ENCODE results near the gene ITGB5. TPM values are rescaled to one million over a fixed set of nuclear protein-coding genes. Genes with fewer than 3 reads are reported as not detected.
A peak's percentile ranks its signal among the peaks of the same experiment; 100 is the strongest.

Gene ITGB5
- total RNA-seq, 1 donor = 229 TPM

GRCh38 chr3:124731760-124732159, 155.4 kb downstream of the ITGB5 start:
- DNase-seq (ENCODE audit: low read depth) = no peak
- no peak overlapping the region for H3K4me3 ChIP-seq (ENCODE audit: low read depth, low read length)
- no peak for TF ChIP-seq CTCF (IDR thresholded peaks at IDR 0.05; ENCODE audit: insufficient read depth, low read depth, low read length)

GRCh38 chr3:124730941-124731297, 156.2 kb downstream of the ITGB5 start:
- TF ChIP-seq CTCF (IDR thresholded peaks at IDR 0.05; ENCODE audit: insufficient read depth, low read depth, low read length) = no peak
- H3K4me3 ChIP-seq (ENCODE audit: low read depth, low read length) = peak overlapping the region; percentile 100
- no peak for DNase-seq (ENCODE audit: low read depth)

- TF ChIP-seq CTCF (IDR thresholded peaks at IDR 0.05; ENCODE audit: insufficient read depth, low read depth, low read length) = no peak
- DNase-seq (ENCODE audit: low read depth) = peak; percentile 80
- peak within 1 kb of the TSS; percentile 100 for H3K4me3 ChIP-seq (ENCODE audit: low read depth, low read length)
Observed at GRCh38 chr3:124730129-124730940, 156.8 kb downstream of the ITGB5 start, which contains the start of gene UMPS. Gene UMPS, plus strand, starts transcription at chr3:124730452. Its CDS starts 20 bp downstream, at chr3:124730472.

- DNase-seq (ENCODE audit: low read depth) = no peak
- no peak for TF ChIP-seq CTCF (IDR thresholded peaks at IDR 0.05; ENCODE audit: insufficient read depth, low read depth, low read length)
- H3K4me3 ChIP-seq (ENCODE audit: low read depth, low read length) = no peak overlapping the region
Observed at GRCh38 chr3:124722589-124722988, 164.6 kb downstream of the ITGB5 start.

GRCh38 chr3:124714223-124714853, 172.8 kb downstream of the ITGB5 start:
- H3K4me3 ChIP-seq (ENCODE audit: low read depth, low read length) = no peak overlapping the region
- DNase-seq (ENCODE audit: low read depth) = peak; percentile 5
- TF ChIP-seq CTCF (IDR thresholded peaks at IDR 0.05; ENCODE audit: insufficient read depth, low read depth, low read length) = no peak

Small RNA genes lying within 50 kb of the gene (small RNA-seq; reads per million reads assigned to genes)
- 3.8 reads per million, percentile 75 among the genes with 10 or more reads in this experiment for gene MIR544B

Other genes with a start within 250 kb of the ITGB5 start
- 17.4 and 31.1 TPM in 2 replicates for gene UMPS, start 156.9 kb downstream of the ITGB5 start, total RNA-seq
- gene MUC13, start 47.4 kb upstream of the ITGB5 start, total RNA-seq = 0.32 TPM in 1 of 2 replicates, not detected in the other
- 110 and 199 TPM in 2 replicates for gene HEG1, start 168.6 kb upstream of the ITGB5 start, total RNA-seq